HG03175 (cell line): ENCODE results near the gene FNIP2.

Experiments
- ATAC-seq: cut with Tn5 transposase; IDR thresholded peaks from one replicate; pipeline ENCODE4 v1.9.1; 2021; ENCODE audit warnings: mild to moderate bottlenecking, moderate library complexity; ENCODE audit not compliant: unreplicated experiment

FNIP2 gene

DNA sequence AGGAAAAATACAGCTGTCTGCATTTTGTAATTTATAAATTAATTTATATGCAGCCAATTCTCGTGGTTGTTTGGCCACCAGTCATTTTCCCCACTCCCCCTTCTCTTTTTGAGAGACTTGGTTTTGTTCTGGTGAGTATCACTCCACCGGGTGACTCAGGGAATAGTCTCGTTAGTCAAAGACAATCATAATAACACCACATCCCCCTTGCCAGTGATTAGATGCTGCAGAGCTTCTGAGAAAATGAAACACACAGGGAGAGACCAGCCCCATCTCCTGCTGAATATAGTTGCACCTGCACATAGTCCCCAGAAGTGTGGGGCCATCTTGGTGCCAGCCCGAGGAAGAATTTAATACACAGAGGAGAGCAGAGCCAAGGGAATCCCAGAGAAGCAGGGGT is 8.0 kb upstream of the FNIP2 start:
- ATAC-seq: no peak

DNA sequence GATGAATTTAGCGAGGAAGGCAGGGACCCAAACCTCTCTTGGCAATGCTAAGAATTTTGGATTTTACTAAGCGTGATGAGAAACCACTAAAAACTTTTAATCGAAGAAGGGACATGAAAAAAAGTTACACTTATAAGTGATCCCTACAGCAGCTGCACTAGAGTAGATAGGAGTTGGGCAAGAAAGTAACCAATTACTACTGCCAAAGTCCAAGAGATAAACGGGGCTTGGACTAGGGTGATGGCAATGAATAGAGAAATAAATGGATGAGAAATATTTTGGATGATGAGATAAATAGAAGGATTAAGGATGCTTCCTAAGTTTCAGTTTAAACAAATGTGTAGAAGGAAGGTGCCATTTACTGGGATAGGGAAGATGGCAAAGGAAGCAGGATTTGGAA is 6.3 kb upstream of the FNIP2 start:
- no peak for ATAC-seq

DNA sequence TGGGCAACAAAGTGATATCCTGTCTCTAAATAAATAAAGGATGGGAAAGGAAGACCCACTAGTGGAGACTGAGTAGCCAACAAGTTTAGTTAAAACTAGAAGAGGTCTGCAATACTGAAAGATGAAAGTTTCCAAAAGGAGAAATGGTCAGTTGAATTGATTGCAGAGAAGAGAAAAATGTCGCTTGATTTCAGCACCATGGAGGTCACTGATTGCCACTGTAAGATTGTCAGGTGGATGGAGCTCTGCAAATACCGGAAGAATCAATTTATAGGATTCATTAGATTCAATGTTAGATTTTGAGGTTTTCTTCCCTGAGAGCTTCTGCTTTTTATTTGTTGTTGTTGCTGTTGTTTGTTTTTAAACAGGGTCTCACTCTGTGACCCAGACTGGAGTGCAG is 5.4 kb upstream of the FNIP2 start:
- ATAC-seq: no peak

DNA sequence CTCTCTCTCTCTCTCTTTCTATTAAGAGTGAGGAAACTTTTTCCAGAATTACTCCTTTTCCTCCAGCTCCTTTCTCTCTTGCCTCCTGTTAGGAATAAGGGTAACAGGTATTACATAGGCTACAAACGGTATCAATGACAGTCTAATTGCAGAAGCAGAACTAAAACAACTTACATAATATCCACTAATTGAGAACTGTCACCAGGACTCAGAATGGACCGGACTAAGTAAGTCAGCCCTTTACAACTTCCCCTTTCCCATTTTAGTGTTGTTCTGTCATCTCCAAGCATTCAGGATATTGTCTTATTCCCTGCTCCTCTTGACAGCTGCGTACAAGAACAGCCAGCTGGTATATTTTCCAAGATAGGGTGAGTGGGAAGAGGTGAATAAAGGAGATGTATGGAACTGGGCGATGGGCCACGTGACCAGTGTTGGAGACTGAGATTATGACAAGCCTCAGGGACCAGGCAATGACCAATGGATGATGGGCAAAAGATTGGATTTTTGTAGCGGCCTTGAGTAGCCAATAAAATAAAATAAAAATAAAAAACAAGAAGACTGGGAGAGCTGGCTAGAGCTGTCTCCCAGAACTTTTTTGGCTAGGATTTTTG is 2.3 kb upstream of the FNIP2 start:
- ATAC-seq: no peak

DNA sequence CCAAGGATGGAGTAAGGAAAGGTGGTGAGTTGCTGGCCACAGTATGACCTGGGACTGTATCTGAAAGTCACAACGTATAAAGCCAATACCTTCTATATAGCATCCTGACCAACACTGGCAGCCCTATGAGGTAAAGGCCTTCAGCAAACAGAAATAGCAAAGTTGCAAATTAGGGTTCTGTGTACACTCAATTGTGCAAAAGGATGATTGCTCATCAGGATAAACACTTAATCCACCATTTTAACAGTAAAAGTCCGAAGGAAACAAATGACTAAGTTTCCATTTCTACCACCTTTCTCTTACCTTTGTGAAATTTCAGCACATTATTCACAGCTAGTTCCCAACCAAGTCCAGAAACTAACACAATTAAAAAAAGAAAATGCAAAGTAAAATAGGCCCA is 1.4 kb upstream of the FNIP2 start:
- no peak for ATAC-seq

DNA sequence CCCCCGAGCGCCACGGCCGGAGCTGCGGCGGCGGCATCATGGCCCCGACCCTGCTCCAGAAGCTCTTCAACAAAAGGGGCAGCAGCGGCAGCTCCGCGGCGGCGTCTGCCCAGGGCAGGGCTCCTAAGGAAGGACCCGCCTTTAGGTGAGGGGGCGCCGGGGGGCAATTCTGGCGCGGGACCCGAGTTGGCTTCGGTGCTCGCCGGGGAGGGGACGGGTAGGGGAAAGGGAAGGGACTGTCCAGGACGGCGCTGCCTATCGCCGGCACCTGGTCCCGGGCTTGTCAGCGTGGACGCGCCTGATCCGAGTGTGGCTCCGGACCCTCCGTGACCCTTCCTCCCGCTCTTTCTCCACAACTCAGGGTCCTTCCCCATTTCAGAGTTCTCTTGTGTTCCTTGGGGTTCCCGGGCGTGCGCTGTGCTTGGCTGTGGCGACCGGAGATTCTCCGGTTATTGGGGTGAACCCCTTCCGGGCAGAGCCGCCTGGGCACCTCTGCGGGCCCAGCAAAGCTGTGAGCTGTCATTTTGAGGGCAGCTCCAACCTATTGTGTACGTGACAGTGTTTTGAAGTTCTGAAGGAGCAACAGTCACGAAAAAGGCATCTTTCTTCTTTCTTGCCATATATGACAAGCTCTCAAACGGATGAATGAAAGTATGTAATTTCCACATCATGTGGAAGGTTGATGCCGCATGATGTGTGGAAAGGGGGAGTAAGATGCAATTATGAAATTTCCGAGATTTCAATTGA is 522 bp downstream of the FNIP2 start:
- peak; percentile 42 for ATAC-seq

DNA sequence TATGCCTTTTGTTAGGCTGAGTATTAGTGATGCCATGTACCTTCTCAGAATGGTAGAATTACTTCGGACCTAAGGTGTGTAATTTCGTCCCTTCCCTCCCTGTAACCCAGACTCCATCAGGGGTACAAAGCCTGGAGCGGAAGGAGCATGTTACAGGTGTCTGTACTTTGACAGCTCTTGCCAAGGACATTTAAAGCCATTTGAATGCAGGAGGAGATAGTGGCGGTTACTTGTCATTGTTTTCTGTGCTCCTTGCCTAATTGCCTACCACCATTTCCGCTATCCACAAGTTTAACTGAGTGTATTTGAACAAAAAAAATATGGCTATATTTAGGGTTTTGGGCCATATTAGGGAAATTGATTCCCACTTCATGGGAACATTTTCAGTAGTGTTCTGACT is 1.8 kb downstream of the FNIP2 start:
- no peak for ATAC-seq

DNA sequence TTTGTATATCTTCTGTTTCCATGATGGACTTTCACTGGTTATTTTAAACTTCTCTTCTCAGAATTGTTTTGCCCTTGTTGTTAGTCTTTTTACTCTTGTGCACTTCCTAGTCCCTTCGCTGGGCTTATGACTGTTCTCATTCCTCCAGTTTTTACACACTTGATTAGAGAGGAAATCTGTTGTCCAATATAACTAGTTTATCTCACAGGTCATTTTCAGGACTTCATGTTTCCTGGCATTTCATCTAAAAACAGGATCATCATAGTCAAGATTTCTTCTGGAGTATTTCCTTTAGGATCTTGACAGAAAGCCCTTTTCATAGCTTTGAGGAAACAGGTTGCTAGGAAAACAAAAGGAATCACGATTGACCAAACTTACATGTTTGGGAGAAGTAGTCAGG is 3.0 kb downstream of the FNIP2 start:
- ATAC-seq: no peak

DNA sequence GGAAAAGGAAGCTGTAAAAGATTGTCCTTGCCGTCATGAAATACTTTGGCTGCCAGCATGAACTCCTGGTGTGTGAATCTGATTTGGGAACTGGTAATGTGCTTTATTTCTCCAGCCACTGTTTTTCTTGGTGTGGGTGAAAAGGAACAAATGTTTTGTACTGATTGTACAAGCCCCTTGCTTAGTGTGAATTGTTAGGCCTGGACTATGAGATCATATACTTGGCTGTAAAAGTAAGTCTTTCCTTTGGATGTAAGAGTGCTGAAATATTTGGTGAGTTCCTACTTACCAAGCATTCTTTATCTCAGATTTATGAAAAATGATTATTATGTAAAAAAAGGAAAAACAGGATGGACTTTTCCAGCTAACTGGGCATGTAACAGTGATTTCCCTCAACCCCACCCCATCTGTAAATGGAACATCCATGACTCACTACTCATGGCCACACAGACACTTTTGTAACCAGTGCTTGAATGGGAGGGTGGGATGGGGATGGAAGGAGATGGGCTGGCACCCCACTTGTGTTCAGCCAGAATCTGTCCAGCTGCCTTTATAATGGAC is 6.3 kb downstream of the FNIP2 start:
- no peak for ATAC-seq

DNA sequence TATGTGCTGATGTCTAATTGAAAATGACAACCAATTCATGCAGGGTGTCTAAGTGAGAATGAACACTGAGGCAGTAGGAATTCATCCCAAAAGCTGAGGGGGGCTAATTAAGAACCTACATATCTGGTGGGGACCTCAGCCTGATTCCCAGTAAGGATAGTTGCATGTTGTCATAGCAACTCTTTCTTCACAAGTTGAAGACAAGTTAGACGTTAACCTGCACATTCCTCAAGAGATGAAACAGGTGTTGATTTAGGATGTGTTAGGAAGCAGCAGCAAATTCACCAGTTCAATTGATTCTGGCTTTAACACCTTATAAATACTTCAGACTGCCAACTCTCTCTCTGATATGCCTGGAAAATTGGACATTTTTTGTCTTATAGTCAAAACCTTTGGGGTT is 7.3 kb downstream of the FNIP2 start:
- no peak for ATAC-seq

DNA sequence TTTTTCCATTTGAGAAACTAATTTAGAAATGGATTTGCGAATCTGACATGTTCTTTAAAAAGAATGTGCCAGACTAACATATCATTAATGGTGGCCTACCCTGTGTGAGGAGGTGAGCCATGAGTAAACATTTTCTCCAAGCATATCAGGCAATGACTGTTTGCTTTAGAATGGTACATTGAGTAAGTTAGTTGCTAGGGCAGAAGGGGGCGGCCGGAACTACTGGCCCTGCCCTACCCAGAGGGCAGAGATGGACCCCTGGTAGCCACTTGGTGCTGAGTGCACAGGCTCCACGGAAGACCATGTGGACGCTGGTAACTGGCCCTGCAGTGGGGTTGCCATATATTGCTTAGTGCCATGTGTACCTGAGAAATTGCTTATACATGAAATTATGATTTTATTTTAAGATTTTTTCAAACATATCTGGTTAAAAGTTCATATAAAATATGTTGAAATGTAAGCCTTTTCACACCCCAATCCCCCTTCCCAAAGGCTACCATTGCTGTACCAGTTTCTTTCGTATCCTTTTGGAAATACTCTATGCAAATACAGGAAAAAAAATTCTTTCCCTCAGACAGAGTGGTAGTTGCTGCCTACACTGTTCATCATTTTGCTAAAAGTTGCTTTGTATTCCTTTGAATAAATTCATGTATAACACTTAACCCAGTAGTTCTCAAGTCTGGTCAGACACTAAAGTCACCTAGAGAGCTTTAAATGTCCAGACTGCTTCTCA is 8.8 kb downstream of the FNIP2 start:
- ATAC-seq: peak; percentile 20

DNA sequence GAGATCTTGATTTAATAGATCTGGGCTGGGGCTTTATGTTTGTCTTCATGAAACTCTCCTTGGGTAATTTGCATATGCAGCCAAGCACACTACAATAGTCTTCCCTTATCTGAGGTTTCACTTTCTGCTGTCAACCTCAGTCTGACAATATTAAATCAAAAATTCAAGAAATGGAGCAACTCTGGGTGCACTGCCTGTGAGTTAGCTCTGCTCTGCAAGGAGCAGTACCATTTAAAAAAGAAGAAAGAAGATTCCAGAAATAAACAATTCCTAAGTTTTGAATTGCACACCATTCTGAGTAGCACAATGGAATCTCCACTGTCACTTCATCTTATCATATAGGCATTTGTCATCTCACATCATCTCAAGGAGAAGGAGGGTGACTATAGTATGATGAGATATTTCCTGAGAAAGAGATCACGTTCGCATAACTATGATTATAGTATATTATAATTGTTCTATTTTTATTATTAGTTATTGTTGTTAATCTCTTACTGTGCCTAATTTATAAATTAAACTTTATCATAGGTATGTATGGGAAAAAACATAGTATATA is 9.4 kb downstream of the FNIP2 start:
- ATAC-seq: peak; percentile 99

DNA sequence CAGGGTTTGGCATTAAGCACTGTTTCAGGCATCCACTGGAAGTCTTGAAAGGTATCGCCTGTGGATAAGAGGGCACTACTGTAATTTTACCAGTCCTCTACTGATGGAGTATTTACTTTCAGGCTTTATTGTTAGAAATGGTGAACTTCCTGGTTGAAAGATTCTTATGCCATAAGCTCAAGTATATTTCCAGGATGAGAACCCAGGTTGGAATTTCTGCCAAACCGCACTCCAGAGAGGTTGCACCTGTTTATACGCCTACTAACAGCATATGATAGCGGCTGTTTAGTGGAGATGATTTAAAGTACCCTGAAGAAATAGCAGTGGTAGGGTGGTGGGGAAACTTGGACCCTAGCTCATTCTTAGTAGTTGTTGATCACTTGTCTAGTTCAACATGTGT is 9.9 kb downstream of the FNIP2 start:
- ATAC-seq: no peak

DNA sequence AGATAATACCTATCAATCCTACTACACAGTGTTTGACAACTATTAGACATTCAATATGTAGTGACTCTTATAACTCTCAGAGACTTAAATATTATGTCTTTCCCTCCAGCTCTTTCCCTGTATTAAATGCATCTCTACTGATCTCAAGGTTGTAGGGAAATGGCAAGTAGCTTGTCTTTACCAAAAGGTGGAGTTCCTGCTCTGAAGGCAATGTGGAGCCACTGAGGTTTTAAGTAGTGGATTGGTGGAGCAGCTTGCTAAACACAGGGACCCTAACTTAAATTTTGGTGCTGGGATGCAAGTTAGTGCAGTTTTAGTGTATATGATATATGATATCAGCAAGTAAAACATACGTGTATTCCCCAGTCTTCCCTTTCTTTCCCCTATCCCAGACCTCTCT is 13.1 kb downstream of the FNIP2 start:
- no peak for ATAC-seq

DNA sequence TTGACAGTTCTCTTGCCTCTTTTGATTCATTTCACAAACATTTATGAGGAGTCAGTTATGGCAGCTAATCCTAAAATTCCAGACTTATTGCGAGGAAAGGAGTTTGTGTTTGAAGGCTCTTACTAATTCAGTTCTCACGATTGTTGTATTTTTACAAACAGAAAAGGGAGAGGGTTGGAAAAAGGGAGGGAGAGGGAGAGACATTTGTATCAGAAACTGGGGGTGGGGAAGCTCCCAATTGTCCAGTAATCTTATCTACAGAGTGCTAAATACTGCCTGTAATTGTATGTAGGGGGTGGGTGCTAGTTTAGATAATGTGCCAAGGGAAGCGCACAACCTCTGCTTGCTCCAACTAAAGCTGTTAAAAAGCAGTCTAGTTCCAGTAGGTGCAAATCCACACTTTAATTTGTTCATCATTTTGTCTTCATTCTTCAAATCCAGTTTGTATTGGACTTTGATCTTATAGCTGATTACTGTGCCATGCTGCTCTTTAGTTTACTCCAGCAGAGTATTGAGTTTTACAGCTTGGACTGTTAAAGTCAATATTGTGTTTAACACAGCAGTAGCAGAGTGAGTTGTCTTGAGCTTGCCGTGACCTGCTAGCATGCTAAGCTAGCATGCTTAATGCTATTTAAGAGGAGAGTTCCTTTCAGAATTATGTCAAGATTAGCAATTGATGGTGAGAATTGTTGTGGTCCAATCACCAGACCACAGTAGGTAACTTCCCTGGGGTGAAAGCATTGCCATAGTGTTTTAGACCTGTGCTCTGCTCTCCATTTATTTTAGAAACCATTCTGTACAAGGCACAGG is 13.9 kb downstream of the FNIP2 start:
- no peak for ATAC-seq

DNA sequence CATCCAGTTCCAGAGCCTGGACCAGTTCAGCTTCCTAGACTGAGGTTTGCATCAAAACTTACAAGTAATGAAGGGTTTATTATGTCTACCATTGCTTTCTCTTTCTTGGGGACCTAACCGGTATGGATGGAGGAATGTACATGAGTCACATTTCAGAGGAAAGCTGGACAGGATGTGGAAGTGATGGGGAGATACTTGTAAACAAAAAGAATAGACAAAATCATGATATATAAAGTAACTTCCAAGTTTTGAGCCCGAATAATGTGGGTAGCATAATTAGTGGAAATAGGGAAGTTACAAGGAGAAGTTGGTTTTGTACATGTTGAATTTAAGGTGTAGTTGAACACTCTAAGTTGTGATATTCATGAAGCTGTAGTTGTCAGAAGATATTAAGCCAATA is 15.0 kb downstream of the FNIP2 start:
- ATAC-seq: no peak

DNA sequence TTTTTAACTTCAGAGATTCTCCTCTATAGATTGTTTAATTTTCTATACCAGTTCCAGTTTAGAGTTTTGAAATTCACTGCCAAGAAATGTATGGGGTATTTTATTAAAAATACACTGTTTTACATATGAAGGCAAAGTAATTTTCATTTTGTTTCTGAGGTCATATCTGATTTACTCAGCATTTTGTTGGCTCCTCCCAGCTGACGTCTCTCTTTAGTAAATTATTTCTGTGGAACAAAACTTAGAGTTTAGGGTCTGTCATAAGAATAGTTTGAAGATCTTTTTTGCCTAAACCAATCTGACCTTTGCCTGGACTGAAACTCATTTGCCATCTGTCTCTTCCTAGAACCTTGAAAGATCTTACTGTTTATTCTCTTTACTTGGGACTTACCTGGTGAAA is 16.9 kb downstream of the FNIP2 start:
- no peak for ATAC-seq

DNA sequence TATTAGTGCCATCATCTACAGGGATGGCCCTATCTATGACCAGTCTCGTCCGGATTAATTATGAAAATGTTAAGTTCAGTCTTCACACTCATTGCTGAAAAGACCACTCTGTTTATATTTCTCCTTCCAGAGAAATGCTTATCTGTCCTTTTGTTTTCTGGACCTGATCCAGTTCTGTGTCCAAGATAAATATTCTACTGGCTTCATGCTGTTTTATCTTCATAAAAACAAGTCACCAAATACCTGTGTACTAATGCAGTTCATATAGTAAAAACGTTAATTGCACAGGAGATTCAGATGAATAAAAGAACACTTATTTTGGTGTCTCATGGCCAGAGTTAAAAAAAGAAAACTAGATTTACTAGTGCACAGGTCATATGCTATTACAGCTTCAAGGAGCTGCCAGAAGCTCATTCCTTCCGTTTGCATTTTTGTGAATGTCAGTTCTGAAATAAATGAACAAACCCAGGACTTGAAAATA is 17.3 kb downstream of the FNIP2 start:
- ATAC-seq: no peak

DNA sequence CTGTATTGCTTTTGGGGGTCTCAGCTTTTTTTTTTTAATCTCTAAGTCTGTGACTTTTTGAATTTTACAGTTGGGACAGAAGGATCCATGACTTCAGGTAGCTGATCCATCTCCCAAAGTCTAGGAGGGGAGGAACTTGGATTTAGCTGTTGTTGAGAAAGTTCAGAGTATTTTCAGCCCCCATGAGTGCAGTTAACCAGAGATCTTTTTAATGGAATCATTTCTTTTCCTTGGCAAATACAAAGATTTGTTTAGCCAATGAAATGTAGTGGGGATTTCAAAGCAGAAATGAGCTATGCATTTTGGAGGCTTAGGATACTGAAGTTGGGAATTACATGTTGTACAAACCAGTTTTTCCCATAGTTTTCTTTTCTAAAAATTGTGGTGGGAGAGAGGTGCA is 18.1 kb downstream of the FNIP2 start:
- no peak for ATAC-seq

DNA sequence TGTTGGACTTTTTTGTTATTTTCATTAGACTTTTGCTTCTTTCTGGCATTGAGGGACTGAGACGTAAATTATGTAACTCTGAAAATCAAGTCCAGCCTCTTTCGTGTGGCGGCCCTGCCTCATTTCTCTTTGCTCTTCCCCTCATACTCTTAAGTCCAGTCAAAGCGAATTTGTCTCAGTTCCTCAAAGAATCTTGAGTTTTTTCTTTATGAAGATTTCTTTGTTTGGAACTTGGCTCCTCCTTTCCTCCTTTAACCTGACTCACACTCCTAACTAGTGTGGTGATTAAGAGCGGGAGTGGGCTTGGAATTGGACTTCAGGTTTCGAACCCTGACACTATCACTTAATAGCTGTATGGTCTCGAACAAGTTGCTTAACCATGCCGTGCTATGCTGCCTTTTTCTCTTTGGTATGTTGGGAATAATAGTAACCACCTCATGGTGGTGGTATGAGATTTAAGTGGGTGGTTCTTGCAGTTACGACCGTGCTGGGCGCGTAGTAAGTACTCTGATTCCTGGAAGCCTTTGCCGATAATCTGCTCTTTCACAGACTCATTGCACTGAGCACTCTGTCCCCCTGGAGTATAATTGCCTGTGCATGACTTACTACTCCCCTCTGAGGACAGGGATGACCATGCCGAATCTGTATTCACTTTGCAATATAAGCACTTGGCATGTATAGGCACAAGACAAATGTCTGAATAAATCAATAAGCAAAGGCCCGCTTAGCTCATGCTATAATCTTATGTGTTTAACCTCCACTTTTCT is 19.1 kb downstream of the FNIP2 start:
- no peak for ATAC-seq
